HG03103 (cell line): ENCODE measurements around the gene SNED1.

Experiments
- ATAC-seq: cut with Tn5 transposase; IDR thresholded peaks from one replicate; pipeline ENCODE4 v1.9.1; 2021; ENCODE audit warnings: low read depth; ENCODE audit not compliant: unreplicated experiment

Gene SNED1

DNA sequence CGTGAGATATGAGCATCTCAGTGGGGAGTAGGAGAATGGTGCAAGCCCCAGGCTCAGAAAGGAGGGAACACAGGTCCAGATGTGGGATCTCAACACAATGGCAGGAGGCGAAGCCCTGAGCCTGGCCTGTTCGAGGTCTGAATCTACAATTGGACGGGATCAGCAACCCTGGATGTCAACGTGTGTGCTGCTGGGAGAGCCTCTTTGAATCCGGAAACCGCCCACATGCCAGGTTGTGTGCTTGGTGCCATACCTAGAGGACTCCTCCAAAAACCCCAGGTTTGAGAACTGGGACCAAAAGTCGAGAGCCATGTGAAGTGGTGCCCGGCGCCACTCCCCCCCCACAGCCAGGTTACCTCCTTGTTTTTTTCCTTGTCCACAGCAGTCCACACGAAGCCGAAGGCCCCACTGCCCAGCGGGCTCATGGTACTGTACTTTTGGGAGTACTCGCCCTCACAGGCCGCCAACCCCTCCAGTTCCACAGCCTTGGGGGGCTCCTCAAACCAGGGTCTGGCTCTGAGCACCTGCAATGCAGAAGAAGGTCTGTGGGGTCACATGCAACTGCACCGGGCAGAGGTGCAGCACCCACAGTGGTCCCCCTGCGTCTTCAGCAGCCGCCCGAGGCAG is 124.1 kb downstream of the SNED1 start:
- no peak for ATAC-seq

GRCh38 chr2:241123816-241124536 is 125.6 kb downstream of the SNED1 start:
- ATAC-seq = no peak

DNA sequence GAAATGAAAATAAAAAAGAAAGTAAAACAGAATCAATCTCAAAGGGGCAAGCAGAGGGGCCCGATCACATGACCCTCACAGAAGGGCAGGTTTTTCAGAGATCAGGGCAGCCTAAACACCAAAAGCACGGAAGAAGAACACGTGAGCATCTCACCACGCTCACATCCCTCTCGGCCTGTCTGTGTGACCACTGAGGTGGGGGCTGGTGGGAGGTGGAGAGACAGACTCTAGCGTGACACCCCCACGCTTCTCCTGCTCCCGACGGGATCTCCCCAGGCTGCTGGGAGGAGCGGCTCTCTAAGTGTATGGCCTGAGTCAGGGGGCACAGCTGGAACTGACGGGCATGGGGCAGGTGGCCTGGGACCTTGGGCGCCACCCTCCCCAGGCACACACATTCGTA is 127.2 kb downstream of the SNED1 start:
- no peak for ATAC-seq

DNA sequence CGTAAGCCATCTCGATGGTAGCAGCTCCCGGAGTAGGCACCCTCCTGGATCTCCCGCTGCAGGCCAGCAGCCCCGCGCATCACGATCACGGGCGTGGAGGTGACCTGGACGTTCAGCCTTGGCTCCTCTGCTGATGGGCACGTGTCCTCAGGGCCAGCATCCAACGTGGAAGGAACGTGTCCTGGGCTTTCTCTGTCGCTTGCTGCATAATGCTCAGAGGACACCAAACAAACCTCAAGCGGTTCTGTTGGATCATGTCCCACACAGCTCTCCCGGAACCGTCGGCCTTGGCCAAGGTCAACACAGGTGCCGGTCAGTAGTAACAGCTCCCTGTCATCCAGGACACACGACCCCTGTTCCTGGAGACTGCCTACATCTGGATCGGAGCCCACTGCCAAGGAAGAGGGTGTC is 127.8 kb downstream of the SNED1 start:
- ATAC-seq = no peak

GRCh38 chr2:241126771-241127202 is 128.4 kb downstream of the SNED1 start:
- ATAC-seq = no peak

DNA sequence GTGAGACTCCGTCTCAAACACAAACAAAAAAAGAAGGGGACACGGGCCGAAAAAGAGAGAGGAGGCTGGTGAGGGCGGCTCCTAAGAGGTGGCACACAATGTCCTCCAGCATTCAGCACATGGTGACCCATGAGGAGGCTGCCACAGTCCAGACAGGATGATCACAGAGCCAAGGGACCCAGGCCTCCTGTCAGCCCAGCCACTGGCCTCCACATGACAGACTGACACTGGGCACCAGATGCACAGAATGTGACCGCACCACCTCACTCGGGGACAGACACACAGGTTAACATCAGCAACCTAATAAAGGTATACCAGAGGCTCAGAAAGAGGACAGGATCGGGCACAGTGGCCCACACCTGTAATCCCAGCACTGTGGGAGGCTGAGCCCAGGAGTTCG is 129.8 kb downstream of the SNED1 start:
- no peak for ATAC-seq

DNA sequence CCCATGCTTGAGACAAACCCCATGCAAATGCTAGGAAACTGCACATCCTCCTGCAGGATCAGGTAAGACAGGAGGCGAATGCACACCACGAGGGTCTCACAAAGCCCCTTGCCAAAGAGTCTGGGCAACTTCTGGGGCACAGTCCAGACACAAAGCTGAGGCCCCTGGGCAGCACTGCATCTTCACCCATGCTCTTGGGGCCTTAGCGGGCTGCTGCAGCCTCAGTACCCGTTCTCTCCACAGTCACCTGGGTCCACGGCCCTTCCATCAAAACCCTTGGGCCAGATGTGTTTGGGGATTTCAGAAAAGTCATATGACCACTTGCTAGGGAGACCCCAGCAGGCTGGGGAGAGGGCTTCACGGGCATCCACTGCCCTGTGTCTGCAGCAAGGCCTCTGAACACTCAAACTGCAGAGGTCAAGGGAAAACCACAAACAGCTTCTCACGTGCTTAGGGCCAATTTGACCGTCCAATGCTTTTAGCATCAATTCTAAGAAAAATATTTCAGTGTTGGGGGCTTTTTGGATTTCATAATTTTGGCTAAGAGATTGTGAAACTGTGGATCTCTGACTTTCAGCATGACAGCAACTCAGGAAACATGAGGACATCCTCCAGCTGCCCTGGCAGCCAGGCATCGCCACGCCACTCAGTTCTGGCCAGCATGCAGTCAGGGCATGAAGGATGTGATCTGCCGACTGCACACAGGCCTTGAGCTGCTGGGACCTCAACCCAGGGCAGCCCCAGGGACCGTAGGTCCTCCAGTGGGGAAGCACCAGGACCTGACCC is 130.9 kb downstream of the SNED1 start:
- no peak for ATAC-seq

DNA sequence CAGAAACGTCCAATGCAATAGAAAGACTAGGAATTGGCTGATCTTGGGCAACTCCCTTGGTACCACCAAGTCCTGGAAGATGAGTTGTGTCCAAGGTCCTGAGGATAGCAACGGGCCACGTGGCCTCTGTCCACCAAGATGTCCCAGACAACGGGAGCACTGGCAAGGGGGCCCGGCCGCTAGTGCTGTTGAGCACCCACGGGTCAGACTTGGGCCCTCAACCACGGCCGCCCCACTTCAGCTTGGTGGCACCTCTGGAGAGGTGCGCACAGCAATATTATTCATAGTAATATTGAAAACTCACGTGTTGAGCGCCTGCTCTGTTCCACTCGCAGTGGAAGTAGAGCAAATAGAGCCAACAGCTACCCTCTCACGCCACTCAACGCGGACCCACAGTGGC is 131.9 kb downstream of the SNED1 start:
- no peak for ATAC-seq

GRCh38 chr2:241131531-241131930 is 133.1 kb downstream of the SNED1 start:
- no peak for ATAC-seq

- ATAC-seq = no peak
These were observed 134.4 kb downstream of the SNED1 start for GRCh38 chr2:241132538-241133435.

GRCh38 chr2:241133436-241133820 is 135.0 kb downstream of the SNED1 start:
- no peak for ATAC-seq

GRCh38 chr2:241134711-241135110 is 136.3 kb downstream of the SNED1 start:
- no peak for ATAC-seq

- ATAC-seq = no peak
These were observed 137.3 kb downstream of the SNED1 start for GRCh38 chr2:241135737-241136136.

DNA sequence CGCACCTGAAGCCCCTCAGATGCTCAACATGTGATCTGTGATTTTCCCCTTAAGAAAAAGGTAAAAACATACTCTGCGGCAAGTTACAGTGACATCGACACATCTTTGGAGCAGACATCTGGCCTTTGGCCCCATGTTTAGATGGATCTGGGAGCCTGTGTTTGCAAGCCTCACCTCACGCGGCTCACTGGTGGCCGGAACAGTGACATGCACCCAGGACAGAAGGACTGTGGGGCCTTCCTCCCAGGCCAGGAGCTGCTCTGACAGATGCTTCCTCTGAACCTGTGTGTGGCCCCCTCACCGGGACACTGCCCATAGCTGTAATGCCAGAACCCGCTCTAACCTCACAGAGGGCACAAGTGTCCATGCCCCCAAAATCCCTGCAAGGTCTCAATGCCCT is 137.8 kb downstream of the SNED1 start:
- ATAC-seq = no peak

GRCh38 chr2:241136661-241137260 is 138.3 kb downstream of the SNED1 start:
- no peak for ATAC-seq

GRCh38 chr2:241137276-241138190 is 139.1 kb downstream of the SNED1 start:
- no peak for ATAC-seq

DNA sequence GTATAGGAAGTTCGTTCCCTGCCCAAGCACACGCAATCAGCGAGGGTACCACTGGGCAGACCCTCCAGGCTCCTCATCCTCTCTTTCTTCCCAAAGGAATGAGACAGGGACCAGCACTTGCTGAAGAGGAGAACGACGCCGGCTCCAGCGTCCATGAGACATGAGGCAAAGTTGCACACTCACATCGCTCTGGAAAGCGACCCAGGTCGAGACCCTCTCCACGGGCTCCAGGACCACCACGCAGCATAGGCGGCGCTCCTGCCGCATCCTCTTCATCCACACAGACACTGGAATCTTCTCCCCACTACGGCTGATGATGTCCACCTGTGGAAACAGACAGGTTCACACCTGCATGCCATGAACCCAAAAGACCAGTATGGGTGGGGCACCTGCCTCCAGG is 140.1 kb downstream of the SNED1 start:
- ATAC-seq = no peak

- ATAC-seq = no peak
These were observed 141.4 kb downstream of the SNED1 start for GRCh38 chr2:241139531-241140444.
